ENCODE measurements around the gene TMEM39A. TPM values are rescaled to one million over a fixed set of nuclear protein-coding genes. Genes with fewer than 3 reads are reported as not detected.

TMEM39A gene
- total RNA-seq, 4 donors from 2014 or later = 21.0 to 29.8 (median 27.5) TPM

GRCh38 chr3:119408243-119408950, 55.0 kb downstream of the TMEM39A start:
- H3K36me3 ChIP-seq = peaks cover 44% of the 10 kb centered on the region
- H3K4me1 ChIP-seq = no peaks in the 10 kb centered on the region
- H3K4me3 ChIP-seq = no peak overlapping the region
- no peak for TF ChIP-seq POLR2A (IDR thresholded peaks at IDR 0.05)
- no peak for TF ChIP-seq POLR2AphosphoS5 (IDR thresholded peaks at IDR 0.05)
- TF ChIP-seq CTCF (IDR thresholded peaks at IDR 0.05) = no peak
- 88% methylated on average over 3 of the region's 3 CpGs for WGBS
- no peaks in the 10 kb centered on the region for H3K9me3 ChIP-seq
- H3K27ac ChIP-seq = no peak overlapping the region
- DNase-seq (ENCODE audit: low spot score in 2 of 2) = no peak
- H3K27me3 ChIP-seq = no peaks in the 10 kb centered on the region

- 74% methylated on average over 2 of the region's 2 CpGs for WGBS
Measured at GRCh38 chr3:119405315-119405714, 58.1 kb downstream of the TMEM39A start.

GRCh38 chr3:119403201-119403600, 60.2 kb downstream of the TMEM39A start:
- WGBS = 100% methylated on average over 1 of the region's 1 CpG

More at GRCh38 chr3:119405315-119405714, 58.1 kb downstream of the TMEM39A start:
- Histone ChIP-seq H3K4me1 (no peaks in the 10 kb centered on the region), H3K27ac (no peak overlapping the region), H3K36me3 (peaks cover 45% of the 10 kb centered on the region), H3K4me3 (no peak overlapping the region), H3K9me3 (no peaks in the 10 kb centered on the region), H3K27me3 (no peaks in the 10 kb centered on the region)
- no peak for DNase-seq (ENCODE audit: low spot score in 2 of 2)
- TF ChIP-seq EP300 (IDR thresholded peaks at IDR 0.05) (no peak), POLR2AphosphoS5 (IDR thresholded peaks at IDR 0.05) (no peak), POLR2A (IDR thresholded peaks at IDR 0.05) (no peak), CTCF (IDR thresholded peaks at IDR 0.05) (no peak)

GRCh38 chr3:119402791-119403190, 60.6 kb downstream of the TMEM39A start:
- 84% methylated on average over 1 of the region's 1 CpG for WGBS
- no peak for TF ChIP-seq EP300 (IDR thresholded peaks at IDR 0.05)
- TF ChIP-seq POLR2AphosphoS5 (IDR thresholded peaks at IDR 0.05) = no peak
- TF ChIP-seq CTCF (IDR thresholded peaks at IDR 0.05) = no peak
- TF ChIP-seq POLR2A (IDR thresholded peaks at IDR 0.05) = no peak
- no peak for DNase-seq (ENCODE audit: low spot score in 2 of 2)

More at GRCh38 chr3:119403201-119403600, 60.2 kb downstream of the TMEM39A start:
- no peak for DNase-seq (ENCODE audit: low spot score in 2 of 2)
- no peaks in the 10 kb centered on the region for H3K27me3 ChIP-seq
- H3K36me3 ChIP-seq = peaks cover 53% of the 10 kb centered on the region
- H3K4me3 ChIP-seq = no peak overlapping the region
- H3K27ac ChIP-seq = no peak overlapping the region
- H3K9me3 ChIP-seq = no peaks in the 10 kb centered on the region
- H3K4me1 ChIP-seq = no peaks in the 10 kb centered on the region
- TF ChIP-seq POLR2AphosphoS5 (IDR thresholded peaks at IDR 0.05) (no peak), POLR2A (IDR thresholded peaks at IDR 0.05) (no peak), CTCF (IDR thresholded peaks at IDR 0.05) (no peak), EP300 (IDR thresholded peaks at IDR 0.05) (no peak)

GRCh38 chr3:119401503-119402440, 61.6 kb downstream of the TMEM39A start:
- no peaks in the 10 kb centered on the region for H3K9me3 ChIP-seq
- no peak overlapping the region for H3K4me3 ChIP-seq
- H3K27me3 ChIP-seq = no peaks in the 10 kb centered on the region
- H3K4me1 ChIP-seq = no peaks in the 10 kb centered on the region
- peaks cover 61% of the 10 kb centered on the region for H3K36me3 ChIP-seq
- TF ChIP-seq POLR2A (IDR thresholded peaks at IDR 0.05) = no peak
- TF ChIP-seq POLR2AphosphoS5 (IDR thresholded peaks at IDR 0.05) = no peak
- TF ChIP-seq CTCF (IDR thresholded peaks at IDR 0.05) = no peak
- no peak for TF ChIP-seq EP300 (IDR thresholded peaks at IDR 0.05)
- no peak for DNase-seq (ENCODE audit: low spot score in 2 of 2)
- WGBS = 88% methylated on average over 18 of the region's 36 CpGs
- H3K27ac ChIP-seq = no peak overlapping the region

More at GRCh38 chr3:119402791-119403190, 60.6 kb downstream of the TMEM39A start:
- Histone ChIP-seq H3K9me3 (no peaks in the 10 kb centered on the region), H3K4me1 (no peaks in the 10 kb centered on the region), H3K27me3 (no peaks in the 10 kb centered on the region), H3K27ac (no peak overlapping the region), H3K36me3 (peaks cover 53% of the 10 kb centered on the region), H3K4me3 (no peak overlapping the region)
